Endometrial microvascular endothelial cells (primary cell): ENCODE results near the gene YPEL1. TPM values are rescaled to one million over a fixed set of nuclear protein-coding genes. Genes with fewer than 3 reads are reported as not detected.

Source experiments
- in situ Hi-C: cut with HindIII; loops from 2 replicates; pipeline ENCODE4 v1.10.0; 2017; ENCODE audit warnings: low sequenced_read_pairs, low pct_unique_long_range_greater_than_20kb; ENCODE audit errors: inconsistent ontology term
- total RNA-seq: library from RNA; depleted of rRNA; stranded (reverse); fragments of >200 nt; gene quantifications from one replicate; pipeline ENCODE4 v1.2.3, GENCODE V29; 2015; ENCODE audit errors: inconsistent ontology term

YPEL1 gene
- total RNA-seq, 1 donor from 2014 or later = 0.93 TPM

- in situ Hi-C loops = no loop called here
Observed at GRCh38 chr22:21727159-21727558, 8.4 kb downstream of the YPEL1 start.

- in situ Hi-C loops = no loop called here
Observed at GRCh38 chr22:21726650-21727049, 8.9 kb downstream of the YPEL1 start.

- in situ Hi-C loops = no loop called here
Observed at GRCh38 chr22:21725956-21726649, 9.5 kb downstream of the YPEL1 start.

GRCh38 chr22:21724496-21724895 lies 11.1 kb downstream of the YPEL1 start:
- in situ Hi-C loops = loop anchor here (25.0 kb wide), 1 partner anchor 213 kb away; no protein-coding TSS in a partner anchor

GRCh38 chr22:21721195-21721852 lies 14.3 kb downstream of the YPEL1 start:
- in situ Hi-C loops = loop anchor here (25.0 kb wide), 1 partner anchor 216 kb away; no protein-coding TSS in a partner anchor

GRCh38 chr22:21720191-21720859 lies 15.3 kb downstream of the YPEL1 start:
- in situ Hi-C loops = loop anchor here (25.0 kb wide), 1 partner anchor 217 kb away; no protein-coding TSS in a partner anchor

- in situ Hi-C loops = loop anchor here (25.0 kb wide), 1 partner anchor 218 kb away; no protein-coding TSS in a partner anchor
Observed at GRCh38 chr22:21719024-21719423, 16.6 kb downstream of the YPEL1 start.

GRCh38 chr22:21718499-21718898 lies 17.1 kb downstream of the YPEL1 start:
- in situ Hi-C loops = loop anchor here (25.0 kb wide), 1 partner anchor 219 kb away; no protein-coding TSS in a partner anchor

GRCh38 chr22:21716395-21717122 lies 19.0 kb downstream of the YPEL1 start:
- in situ Hi-C loops = loop anchor here (25.0 kb wide), 1 partner anchor 221 kb away; no protein-coding TSS in a partner anchor

- in situ Hi-C loops = loop anchor here (25.0 kb wide), 1 partner anchor 223 kb away; no protein-coding TSS in a partner anchor
Observed at GRCh38 chr22:21714786-21715185, 20.8 kb downstream of the YPEL1 start.

GRCh38 chr22:21714059-21714770 lies 21.4 kb downstream of the YPEL1 start:
- in situ Hi-C loops = loop anchor here (25.0 kb wide), 1 partner anchor 223 kb away; no protein-coding TSS in a partner anchor

- in situ Hi-C loops = loop anchor here (25.0 kb wide), 1 partner anchor 224 kb away; no protein-coding TSS in a partner anchor
Observed at GRCh38 chr22:21713428-21714058, 22.1 kb downstream of the YPEL1 start.

- in situ Hi-C loops = loop anchor here (25.0 kb wide), 1 partner anchor 224 kb away; no protein-coding TSS in a partner anchor
Observed at GRCh38 chr22:21712751-21713427, 22.7 kb downstream of the YPEL1 start.

GRCh38 chr22:21711851-21712250 lies 23.7 kb downstream of the YPEL1 start:
- in situ Hi-C loops = loop anchor here (25.0 kb wide), 1 partner anchor 225 kb away; no protein-coding TSS in a partner anchor

GRCh38 chr22:21710156-21710555 lies 25.4 kb downstream of the YPEL1 start:
- in situ Hi-C loops = loop anchor here (25.0 kb wide), 1 partner anchor 227 kb away; no protein-coding TSS in a partner anchor

GRCh38 chr22:21709688-21710087 lies 25.9 kb downstream of the YPEL1 start:
- in situ Hi-C loops = loop anchor here (25.0 kb wide), 1 partner anchor 228 kb away; no protein-coding TSS in a partner anchor

GRCh38 chr22:21708960-21709359 lies 26.6 kb downstream of the YPEL1 start:
- in situ Hi-C loops = loop anchor here (25.0 kb wide), 1 partner anchor 228 kb away; no protein-coding TSS in a partner anchor
